HCT116 (cell line): Measurements from ENCODE around the gene SYT9.

ENCODE experiments used
- EZH2 ChIP-seq: fragments of 200-600 bp; sonication (generic); IDR thresholded peaks from 2 replicates; pipeline ENCODE4 v1.6.1; 2017; ENCODE audit warnings: antibody characterized with exemption, mixed run types
- SP1 ChIP-seq: IDR thresholded peaks from 2 replicates; pipeline ENCODE4 v1.6.1; 2012; ENCODE audit warnings: low read depth
- ZFX ChIP-seq: fragments of 450-650 bp; IDR thresholded peaks from 2 replicates; pipeline ENCODE4 v1.6.1; 2017
- TF ChIP-seq, protein P1 (sequence below), 3 experiments: fragments of 200-600 bp in 1 of 3; sonication (generic) in 1 of 3; IDR thresholded peaks in 2 of 3; conservative IDR thresholded peaks in 1 of 3; 2 replicates each; pipeline ENCODE4 v1.5.1; 2012 to 2017; ENCODE audit warnings: low read depth in 2 of 3, low read length in 2 of 3, antibody characterized with exemption in 1 of 3, borderline replicate concordance in 1 of 3, control low read depth in 1 of 3, mild to moderate bottlenecking in 1 of 3, mixed read lengths in 1 of 3, mixed run types in 1 of 3, moderate library complexity in 1 of 3; ENCODE audit not compliant: insufficient read depth in 1 of 3

DNA sequence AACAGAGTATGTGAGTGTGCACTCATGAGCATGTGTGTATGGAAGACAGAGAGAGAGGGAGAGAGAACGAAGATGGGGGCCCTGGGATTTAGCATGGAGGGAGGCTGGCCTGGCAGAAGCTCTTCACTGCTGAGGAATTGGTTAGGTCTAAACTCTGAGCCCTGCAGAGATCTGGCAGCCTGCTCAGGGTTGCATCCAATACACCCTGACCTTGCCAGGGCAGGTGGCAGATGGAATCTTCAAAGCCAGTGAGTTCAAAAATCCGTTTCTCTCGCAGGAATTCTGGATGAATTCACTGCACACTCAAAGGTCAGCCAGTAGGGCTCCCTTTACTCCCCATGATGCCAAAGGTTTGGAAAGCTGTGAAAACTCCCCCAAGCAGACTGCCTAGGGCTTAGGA lies 172.2 kb downstream of the SYT9 start:
- TF ChIP-seq, protein P1, sequence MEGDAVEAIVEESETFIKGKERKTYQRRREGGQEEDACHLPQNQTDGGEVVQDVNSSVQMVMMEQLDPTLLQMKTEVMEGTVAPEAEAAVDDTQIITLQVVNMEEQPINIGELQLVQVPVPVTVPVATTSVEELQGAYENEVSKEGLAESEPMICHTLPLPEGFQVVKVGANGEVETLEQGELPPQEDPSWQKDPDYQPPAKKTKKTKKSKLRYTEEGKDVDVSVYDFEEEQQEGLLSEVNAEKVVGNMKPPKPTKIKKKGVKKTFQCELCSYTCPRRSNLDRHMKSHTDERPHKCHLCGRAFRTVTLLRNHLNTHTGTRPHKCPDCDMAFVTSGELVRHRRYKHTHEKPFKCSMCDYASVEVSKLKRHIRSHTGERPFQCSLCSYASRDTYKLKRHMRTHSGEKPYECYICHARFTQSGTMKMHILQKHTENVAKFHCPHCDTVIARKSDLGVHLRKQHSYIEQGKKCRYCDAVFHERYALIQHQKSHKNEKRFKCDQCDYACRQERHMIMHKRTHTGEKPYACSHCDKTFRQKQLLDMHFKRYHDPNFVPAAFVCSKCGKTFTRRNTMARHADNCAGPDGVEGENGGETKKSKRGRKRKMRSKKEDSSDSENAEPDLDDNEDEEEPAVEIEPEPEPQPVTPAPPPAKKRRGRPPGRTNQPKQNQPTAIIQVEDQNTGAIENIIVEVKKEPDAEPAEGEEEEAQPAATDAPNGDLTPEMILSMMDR (IDR thresholded peaks at IDR 0.05 in 2 of 3, conservative IDR thresholded peaks at IDR 0.05 in 1 of 3; ENCODE audit: borderline replicate concordance in 1 of 3, insufficient read depth in 1 of 3, low read depth in 2 of 3, low read length in 2 of 3), result no peak
- TF ChIP-seq ZFX (no peak), EZH2 (no peak), SP1 (no peak)
